MM.1S (cell line): ENCODE data around the gene EPB41L1.

Experiments
- DNase-seq: peaks from one replicate; pipeline ENCODE4 v3.0.0-alpha.2; 2015
- H2AFZ ChIP-seq: fragments of 300-600 bp; sonication (generic); 2 replicates; pipeline ENCODE4 v1.6.0; 2016; ENCODE audit warnings: antibody characterized with exemption, low read length
- H3F3A ChIP-seq: fragments of 300-600 bp; sonication (generic); 2 replicates; pipeline ENCODE4 v1.6.1; 2016; ENCODE audit warnings: mild to moderate bottlenecking, antibody characterized with exemption, low read length, moderate library complexity, mixed read lengths; ENCODE audit not compliant: insufficient read depth
- H3K27ac ChIP-seq: fragments of 300-600 bp; sonication (generic); 2 replicates; pipeline ENCODE4 v1.5.1; 2016; ENCODE audit warnings: mild to moderate bottlenecking, low read length
- H3K27me3 ChIP-seq: fragments of 300-600 bp; sonication (generic); replicated peaks from 2 replicates; pipeline ENCODE4 v1.6.0; 2016; ENCODE audit warnings: low read length; ENCODE audit not compliant: insufficient read depth
- H3K36me3 ChIP-seq: fragments of 300-600 bp; sonication (generic); replicated peaks from 2 replicates; pipeline ENCODE4 v1.6.1; 2016; ENCODE audit warnings: mild to moderate bottlenecking, low read length, mixed read lengths; ENCODE audit not compliant: insufficient read depth
- H3K4me1 ChIP-seq: fragments of 300-600 bp; sonication (generic); 2 replicates; pipeline ENCODE4 v1.6.1; 2016; ENCODE audit warnings: low read length, mixed read lengths
- H3K4me2 ChIP-seq: fragments of 300-600 bp; sonication (generic); 2 replicates; pipeline ENCODE4 v1.6.0; 2016; ENCODE audit warnings: low read depth, low read length
- H3K4me3 ChIP-seq: fragments of 300-600 bp; sonication (generic); 2 replicates; pipeline ENCODE4 v1.5.1; 2016; ENCODE audit warnings: low read length, mixed read lengths
- H3K79me2 ChIP-seq: fragments of 300-600 bp; sonication (generic); 2 replicates; pipeline ENCODE4 v1.6.1; 2016; ENCODE audit warnings: mixed run types, low read length, mixed read lengths
- H3K9ac ChIP-seq: fragments of 300-600 bp; sonication (generic); 2 replicates; pipeline ENCODE4 v1.6.1; 2016; ENCODE audit warnings: low read length, mixed read lengths
- H3K9me2 ChIP-seq: fragments of 300-600 bp; sonication (generic); replicated peaks from 2 replicates; pipeline ENCODE4 v1.6.1; 2016; ENCODE audit warnings: mild to moderate bottlenecking, low read length, mixed read lengths; ENCODE audit not compliant: insufficient read depth
- H3K9me3 ChIP-seq: fragments of 300-600 bp; sonication (generic); replicated peaks from 2 replicates; pipeline ENCODE4 v1.6.1; 2016; ENCODE audit warnings: mild to moderate bottlenecking, low read length, mixed read lengths; ENCODE audit not compliant: insufficient read depth
- H4K20me1 ChIP-seq: fragments of 300-600 bp; sonication (generic); 2 replicates; pipeline ENCODE4 v1.6.1; 2016; ENCODE audit warnings: mild to moderate bottlenecking, low read length, moderate library complexity, mixed read lengths; ENCODE audit not compliant: insufficient read depth
- CTCF ChIP-seq: fragments of 300-600 bp; sonication (generic); IDR thresholded peaks from 2 replicates; pipeline ENCODE4 v1.5.1; 2016; ENCODE audit warnings: antibody characterized with exemption, low read length, mixed read lengths
- EZH2 ChIP-seq: fragments of 300-600 bp; sonication (generic); optimal IDR thresholded peaks from 2 replicates; pipeline ENCODE3; 2017; ENCODE audit warnings: low read depth, mild to moderate bottlenecking, antibody characterized with exemption, low read length, mixed read lengths
- EZH2phosphoT487 ChIP-seq: fragments of 300-600 bp; sonication (generic); IDR thresholded peaks from 2 replicates; pipeline ENCODE4 v1.6.1; 2018; ENCODE audit warnings: antibody characterized with exemption, low read length

Gene EPB41L1

GRCh38 chr20:36162272-36162966 lies 7.9 kb downstream of the EPB41L1 start:
- no peaks in the 10 kb centered on the region for H3K9me2 ChIP-seq
- H3K4me1 ChIP-seq, result no peaks in the 10 kb centered on the region
- H3K27me3 ChIP-seq, result no peaks in the 10 kb centered on the region
- no peaks in the 10 kb centered on the region for H3K36me3 ChIP-seq
- DNase-seq, result no peak
- H4K20me1 ChIP-seq, result no peaks in the 10 kb centered on the region
- no peaks in the 10 kb centered on the region for H3K9me3 ChIP-seq
- H3K27ac ChIP-seq, result no peak overlapping the region
- H3K79me2 ChIP-seq, result no peaks in the 10 kb centered on the region
- no peak overlapping the region for H3K9ac ChIP-seq
- no peak overlapping the region for H3K4me3 ChIP-seq
- H2AFZ ChIP-seq, result no peak overlapping the region
- TF ChIP-seq CTCF (no peak), EZH2phosphoT487 (no peak), EZH2 (no peak)
- no peak overlapping the region for H3K4me2 ChIP-seq
- H3F3A ChIP-seq, result no peaks in the 10 kb centered on the region

DNA sequence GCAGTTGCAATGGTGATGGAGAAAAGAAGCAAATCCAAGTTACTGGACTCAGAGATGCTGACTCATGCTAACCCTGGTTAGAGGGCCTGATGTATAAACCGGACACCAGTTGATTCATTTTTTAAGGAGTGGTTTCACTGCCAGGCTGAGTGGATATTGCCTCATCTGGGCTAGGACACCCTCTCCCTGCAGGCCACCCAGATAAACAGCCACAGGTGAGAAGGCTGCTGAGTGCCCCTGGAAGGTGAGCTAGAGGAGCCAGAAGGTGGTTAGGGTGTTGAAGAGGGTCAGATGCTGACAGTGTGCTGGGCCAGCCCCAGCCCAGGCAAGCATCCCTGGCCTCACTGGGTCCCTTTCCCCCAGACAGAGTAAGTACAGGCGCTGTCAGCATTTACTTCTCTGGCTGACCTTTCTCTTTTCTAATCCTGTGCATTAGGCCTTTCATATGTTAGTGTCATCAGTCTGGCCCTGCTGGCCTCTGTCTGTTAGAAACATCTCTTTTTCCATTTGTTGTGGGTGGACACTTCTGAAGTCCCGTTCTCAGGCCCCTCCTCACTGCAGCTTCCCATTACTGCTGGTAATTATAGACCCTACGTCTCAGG lies 13.5 kb downstream of the EPB41L1 start:
- DNase-seq, result no peak
- TF ChIP-seq CTCF (no peak), EZH2phosphoT487 (no peak), EZH2 (no peak)
- no peaks in the 10 kb centered on the region for H3K27me3 ChIP-seq

GRCh38 chr20:36170542-36171215 lies 16.1 kb downstream of the EPB41L1 start:
- Histone ChIP-seq H3K9ac (no peak overlapping the region), H3K36me3 (no peaks in the 10 kb centered on the region), H4K20me1 (no peaks in the 10 kb centered on the region), H3K27ac (no peak overlapping the region), H3K27me3 (no peaks in the 10 kb centered on the region), H2AFZ (no peak overlapping the region), H3K9me3 (no peaks in the 10 kb centered on the region), H3K4me1 (no peaks in the 10 kb centered on the region), H3K9me2 (no peaks in the 10 kb centered on the region), H3K4me2 (no peak overlapping the region), H3K79me2 (no peaks in the 10 kb centered on the region), H3F3A (no peaks in the 10 kb centered on the region), H3K4me3 (no peak overlapping the region)
- DNase-seq, result no peak
- TF ChIP-seq EZH2 (no peak), CTCF (no peak), EZH2phosphoT487 (no peak)

More for the DNA sequence above, 13.5 kb downstream of the EPB41L1 start:
- Histone ChIP-seq H3K4me2 (no peak overlapping the region), H3K79me2 (no peaks in the 10 kb centered on the region), H3K27ac (no peak overlapping the region), H3K9me2 (no peaks in the 10 kb centered on the region), H3K9ac (no peak overlapping the region), H2AFZ (no peak overlapping the region), H4K20me1 (no peaks in the 10 kb centered on the region), H3F3A (no peaks in the 10 kb centered on the region), H3K4me1 (no peaks in the 10 kb centered on the region), H3K36me3 (no peaks in the 10 kb centered on the region), H3K9me3 (no peaks in the 10 kb centered on the region), H3K4me3 (no peak overlapping the region)
